LNCaP clone FGC (cell line): Measurements from ENCODE around the gene NCBP1.
A peak's percentile ranks its signal among the peaks of the same experiment; 100 is the strongest.

Experiments used
- DNase-seq: peaks from one replicate; pipeline ENCODE4 v3.0.0-alpha.2; 2011; ENCODE audit warnings: low read depth
- H3K4me3 ChIP-seq: 2 replicates; pipeline ENCODE4 v1.5.1; 2011; ENCODE audit warnings: mild to moderate bottlenecking, low read depth, low read length, control low read depth
- CTCF ChIP-seq: IDR thresholded peaks from 2 replicates; pipeline ENCODE4 v1.5.1; 2012; ENCODE audit warnings: mild to moderate bottlenecking; ENCODE audit not compliant: control insufficient read depth, insufficient read depth; ENCODE audit errors: extremely low read depth

NCBP1 gene

GRCh38 chr9:97640325-97640724 is 6.7 kb downstream of the NCBP1 start:
- DNase-seq = peak; percentile 45
- TF ChIP-seq CTCF = no peak
- no peak overlapping the region for H3K4me3 ChIP-seq

- no peak for TF ChIP-seq CTCF
- H3K4me3 ChIP-seq = no peak overlapping the region
- peak; percentile 48 for DNase-seq
These were observed 12.1 kb downstream of the NCBP1 start for GRCh38 chr9:97645720-97646119.

- DNase-seq = no peak
- TF ChIP-seq CTCF = no peak
- H3K4me3 ChIP-seq = no peak overlapping the region
These were observed 14.4 kb downstream of the NCBP1 start for GRCh38 chr9:97647996-97648395.

- no peak for TF ChIP-seq CTCF
- H3K4me3 ChIP-seq = no peak overlapping the region
- no peak for DNase-seq
These were observed 18.0 kb downstream of the NCBP1 start for GRCh38 chr9:97651646-97652045.

- no peak overlapping the region for H3K4me3 ChIP-seq
- no peak for TF ChIP-seq CTCF
- no peak for DNase-seq
These were observed 25.1 kb downstream of the NCBP1 start for GRCh38 chr9:97658707-97659106.

- no peak for TF ChIP-seq CTCF
- H3K4me3 ChIP-seq = no peak overlapping the region
- DNase-seq = no peak
These were observed 26.1 kb downstream of the NCBP1 start for GRCh38 chr9:97659771-97660170.

GRCh38 chr9:97660340-97660739 is 26.7 kb downstream of the NCBP1 start:
- no peak for DNase-seq
- TF ChIP-seq CTCF = no peak

More at GRCh38 chr9:97660340-97660739, 26.7 kb downstream of the NCBP1 start:
- H3K4me3 ChIP-seq = no peak overlapping the region
